Mesothelial cell of epicardium (in vitro differentiated cells): ENCODE measurements around the gene TBC1D22A. TPM values are rescaled to one million over a fixed set of nuclear protein-coding genes. Genes with fewer than 3 reads are reported as not detected.
"Not testable (repeated sequence)": the region's sequence is repeated elsewhere in the genome, so short reads cannot be mapped to it uniquely, and the experiment has no call there.

Source experiments
- DNase-seq, 2 experiments: peaks; one replicate each; pipeline ENCODE4 v3.0.0; 2021; ENCODE audit warnings: low spot score in 2 of 2; ENCODE audit not compliant: unreplicated experiment in 2 of 2
- H3K27ac Mint-ChIP-seq: 2 replicates; pipeline ENCODE4 v1.8.0; 2021; ENCODE audit warnings: mixed read lengths
- H3K27me3 Mint-ChIP-seq: 2 replicates; pipeline ENCODE4 v1.8.0; 2021; ENCODE audit warnings: low read depth, mixed read lengths
- H3K36me3 Mint-ChIP-seq: 2 replicates; pipeline ENCODE4 v1.8.0; 2021; ENCODE audit warnings: mixed read lengths
- H3K4me1 Mint-ChIP-seq: 2 replicates; pipeline ENCODE4 v1.8.0; 2021; ENCODE audit warnings: mixed read lengths
- H3K4me3 Mint-ChIP-seq: 2 replicates; pipeline ENCODE4 v1.8.0; 2021; ENCODE audit warnings: mild to moderate bottlenecking, moderate library complexity, mixed read lengths
- H3K9me3 Mint-ChIP-seq: 2 replicates; pipeline ENCODE4 v1.8.0; 2021; ENCODE audit warnings: mixed read lengths
- CTCF ChIP-seq: fragments of 200-600 bp; sonication (generic); IDR thresholded peaks from one replicate; pipeline ENCODE4 v1.5.0; 2021; ENCODE audit warnings: antibody characterized with exemption; ENCODE audit not compliant: unreplicated experiment
- total RNA-seq: library from RNA; stranded (reverse); gene quantifications from 3 replicates; pipeline ENCODE4 v1.2.1, GENCODE V29; 2021

The TBC1D22A gene
- total RNA-seq, 1 donor from 2014 or later = 26.6 TPM

- DNase-seq = no peak
- no peak overlapping the region for H3K27ac Mint-ChIP-seq
- H3K4me1 Mint-ChIP-seq = peaks cover 7% of the 10 kb centered on the region
- no peaks in the 10 kb centered on the region for H3K27me3 Mint-ChIP-seq
- no peak for TF ChIP-seq CTCF
- peaks cover 19% of the 10 kb centered on the region for H3K36me3 Mint-ChIP-seq
- H3K4me3 Mint-ChIP-seq = no peak overlapping the region
- H3K9me3 Mint-ChIP-seq = no peaks in the 10 kb centered on the region
Observed at GRCh38 chr22:46974077-46974476, 211.6 kb downstream of the TBC1D22A start.

GRCh38 chr22:46974631-46975585, 212.5 kb downstream of the TBC1D22A start:
- no peak for DNase-seq
- H3K9me3 Mint-ChIP-seq = peaks cover 3% of the 10 kb centered on the region
- H3K27me3 Mint-ChIP-seq = no peaks in the 10 kb centered on the region
- peaks cover 7% of the 10 kb centered on the region for H3K4me1 Mint-ChIP-seq
- H3K36me3 Mint-ChIP-seq = peaks cover 27% of the 10 kb centered on the region
- no peak overlapping the region for H3K27ac Mint-ChIP-seq
- H3K4me3 Mint-ChIP-seq = no peak overlapping the region
- no peak for TF ChIP-seq CTCF

- H3K36me3 Mint-ChIP-seq = peaks cover 35% of the 10 kb centered on the region
- H3K27ac Mint-ChIP-seq = no peak overlapping the region
- no peak overlapping the region for H3K4me3 Mint-ChIP-seq
- no peak for TF ChIP-seq CTCF
- DNase-seq = no peak
- H3K4me1 Mint-ChIP-seq = peaks cover 4% of the 10 kb centered on the region
- H3K9me3 Mint-ChIP-seq = peaks cover 11% of the 10 kb centered on the region
- H3K27me3 Mint-ChIP-seq = no peaks in the 10 kb centered on the region
Observed at GRCh38 chr22:46976143-46976542, 213.7 kb downstream of the TBC1D22A start.

- Mint-ChIP-seq H3K9me3 (peaks cover 11% of the 10 kb centered on the region), H3K4me3 (no peak overlapping the region), H3K27me3 (no peaks in the 10 kb centered on the region), H3K36me3 (peaks cover 38% of the 10 kb centered on the region), H3K27ac (no peak overlapping the region), H3K4me1 (no peaks in the 10 kb centered on the region)
- TF ChIP-seq CTCF = no peak
- DNase-seq = no peak
Observed at GRCh38 chr22:46976598-46976997, 214.1 kb downstream of the TBC1D22A start.

- H3K36me3 Mint-ChIP-seq = peaks cover 40% of the 10 kb centered on the region
- no peak for TF ChIP-seq CTCF
- peaks cover 11% of the 10 kb centered on the region for H3K9me3 Mint-ChIP-seq
- no peaks in the 10 kb centered on the region for H3K4me1 Mint-ChIP-seq
- H3K27ac Mint-ChIP-seq = no peak overlapping the region
- H3K4me3 Mint-ChIP-seq = no peak overlapping the region
- no peak for DNase-seq
- H3K27me3 Mint-ChIP-seq = no peaks in the 10 kb centered on the region
Observed at GRCh38 chr22:46977656-46978343, 215.3 kb downstream of the TBC1D22A start.

GRCh38 chr22:46978668-46979067, 216.2 kb downstream of the TBC1D22A start:
- not testable (repeated sequence) for H3K4me3 Mint-ChIP-seq, H3K27me3 Mint-ChIP-seq, H3K27ac Mint-ChIP-seq, H3K4me1 Mint-ChIP-seq, DNase-seq
- Mint-ChIP-seq H3K9me3 (peaks cover 11% of the 10 kb centered on the region), H3K36me3 (peaks cover 40% of the 10 kb centered on the region)
